ENCODE data around the gene SLC27A4. TPM values are rescaled to one million over a fixed set of nuclear protein-coding genes. Genes with fewer than 3 reads are reported as not detected.

Gene SLC27A4
- total and polyA plus RNA-seq, 7 donors, result 10.4 to 61.5 (median 24.7) TPM

- H3K9me3 ChIP-seq, result no peaks in the 10 kb centered on the region
- H3K4me1 ChIP-seq, result no peaks in the 10 kb centered on the region
- H3K27ac ChIP-seq, result no peak overlapping the region
- intact Hi-C loops (cut with DNase I), result no loop called here
- no peak overlapping the region for H3K4me3 ChIP-seq
- peaks cover 12 to 67% of the 10 kb centered on the region in 2 donors for H3K36me3 ChIP-seq (ENCODE audit: insufficient read depth in 1 of 2, low read depth in 1 of 2)
- 91 to 94% (median 93%) methylated on average over 8 of the region's 8 CpGs for WGBS, 3 donors
- ATAC-seq, result no peak
- no peak for DNase-seq
- no peaks in the 10 kb centered on the region for H3K27me3 ChIP-seq (ENCODE audit: insufficient read depth in 3 of 3, low read length in 2 of 3)
- no peak for TF ChIP-seq CTCF (IDR thresholded peaks at IDR 0.05)
These were observed 50.7 kb downstream of the SLC27A4 start for GRCh38 chr9:128390813-128391711.

- no peak overlapping the region for H3K4me3 ChIP-seq
- H3K36me3 ChIP-seq (ENCODE audit: insufficient read depth in 1 of 2, low read depth in 1 of 2), result peaks cover 12 to 58% of the 10 kb centered on the region in 2 donors
- H3K9me3 ChIP-seq, result no peaks in the 10 kb centered on the region
- ATAC-seq (no peak), DNase-seq (no peak)
- no peak for TF ChIP-seq CTCF (IDR thresholded peaks at IDR 0.05)
- H3K27ac ChIP-seq, result no peak overlapping the region
- intact Hi-C loops (cut with DNase I), result no loop called here
- no peaks in the 10 kb centered on the region for H3K27me3 ChIP-seq (ENCODE audit: insufficient read depth in 3 of 3, low read length in 2 of 3)
- WGBS, 3 donors, result 90 to 92% (median 91%) methylated on average over 21 of the region's 21 CpGs
- no peaks in the 10 kb centered on the region for H3K4me1 ChIP-seq
These were observed 51.6 kb downstream of the SLC27A4 start for GRCh38 chr9:128391956-128392301.

GRCh38 chr9:128392302-128393144 is 52.2 kb downstream of the SLC27A4 start:
- no peak overlapping the region for H3K4me3 ChIP-seq
- H3K4me1 ChIP-seq, result no peaks in the 10 kb centered on the region
- H3K27me3 ChIP-seq (ENCODE audit: insufficient read depth in 3 of 3, low read length in 2 of 3), result no peaks in the 10 kb centered on the region
- TF ChIP-seq CTCF (IDR thresholded peaks at IDR 0.05), result no peak
- H3K9me3 ChIP-seq, result no peaks in the 10 kb centered on the region
- DNase-seq, result no peak
- intact Hi-C loops (cut with DNase I), result no loop called here
- ATAC-seq, result no peak
- H3K36me3 ChIP-seq (ENCODE audit: insufficient read depth in 1 of 2, low read depth in 1 of 2), result peaks cover 12 to 52% of the 10 kb centered on the region in 2 donors
- 85 to 86% (median 85%) methylated on average over 79 to 88 of the region's 88 CpGs for WGBS, 3 donors
- H3K27ac ChIP-seq, result no peak overlapping the region

GRCh38 chr9:128393145-128393775 is 52.9 kb downstream of the SLC27A4 start:
- ATAC-seq, result no peak
- WGBS, 3 donors, result 81 to 84% (median 82%) methylated on average over 45 to 56 of the region's 56 CpGs

More at GRCh38 chr9:128393145-128393775, 52.9 kb downstream of the SLC27A4 start:
- Histone ChIP-seq H3K9me3 (no peaks in the 10 kb centered on the region), H3K27me3 (ENCODE audit: insufficient read depth in 3 of 3, low read length in 2 of 3) (peaks cover 0 to 4% (median 3%) of the 10 kb centered on the region in 3 donors), H3K4me3 (no peak overlapping the region), H3K27ac (no peak overlapping the region), H3K36me3 (ENCODE audit: insufficient read depth in 1 of 2, low read depth in 1 of 2) (peaks cover 9 to 45% of the 10 kb centered on the region in 2 donors), H3K4me1 (no peaks in the 10 kb centered on the region)
- DNase-seq, result no peak
- intact Hi-C loops (cut with DNase I), result no loop called here
- no peak for TF ChIP-seq CTCF (IDR thresholded peaks at IDR 0.05)
